GM12873 (cell line): Measurements from ENCODE around the gene SH3RF3.

Source experiments
- CTCF ChIP-seq: IDR thresholded peaks from 2 replicates; pipeline ENCODE4 v1.5.1; 2012; ENCODE audit warnings: low read depth, mild to moderate bottlenecking, moderate library complexity, low read length, control low read depth; ENCODE audit not compliant: insufficient read depth; ENCODE audit errors: missing control alignments

The SH3RF3 gene

GRCh38 chr2:109206569-109207146 lies 77.7 kb downstream of the SH3RF3 start:
- no peak for TF ChIP-seq CTCF

- TF ChIP-seq CTCF, result no peak
Measured at GRCh38 chr2:109207176-109207575, 78.2 kb downstream of the SH3RF3 start.

GRCh38 chr2:109208071-109208950 lies 79.3 kb downstream of the SH3RF3 start:
- peak; percentile 22 for TF ChIP-seq CTCF

GRCh38 chr2:109208951-109209335 lies 79.9 kb downstream of the SH3RF3 start:
- no peak for TF ChIP-seq CTCF

- TF ChIP-seq CTCF, result no peak
Measured at GRCh38 chr2:109209412-109209811, 80.4 kb downstream of the SH3RF3 start.

- no peak for TF ChIP-seq CTCF
Measured at GRCh38 chr2:109209941-109210340, 80.9 kb downstream of the SH3RF3 start.

- no peak for TF ChIP-seq CTCF
Measured at GRCh38 chr2:109210431-109211200, 81.6 kb downstream of the SH3RF3 start.
